Stimulated activated CD8-positive, alpha-beta memory T cell treated with anti-CD3 and anti-CD28 coated beads, Interleukin-7, amount 100 ng/mL, for 4 hours (primary cell): ENCODE results near the gene ST3GAL3.
A peak's percentile ranks its signal among the peaks of the same experiment; 100 is the strongest.

ENCODE experiments used
- DNase-seq, 2 donors: peaks; one replicate each; pipeline ENCODE4 v3.0.0-alpha.2; 2020; ENCODE audit warnings: low read depth in 2 of 2

The ST3GAL3 gene

GRCh38 chr1:43963006-43963405 lies 255.7 kb downstream of the ST3GAL3 start:
- no peak for DNase-seq

DNA sequence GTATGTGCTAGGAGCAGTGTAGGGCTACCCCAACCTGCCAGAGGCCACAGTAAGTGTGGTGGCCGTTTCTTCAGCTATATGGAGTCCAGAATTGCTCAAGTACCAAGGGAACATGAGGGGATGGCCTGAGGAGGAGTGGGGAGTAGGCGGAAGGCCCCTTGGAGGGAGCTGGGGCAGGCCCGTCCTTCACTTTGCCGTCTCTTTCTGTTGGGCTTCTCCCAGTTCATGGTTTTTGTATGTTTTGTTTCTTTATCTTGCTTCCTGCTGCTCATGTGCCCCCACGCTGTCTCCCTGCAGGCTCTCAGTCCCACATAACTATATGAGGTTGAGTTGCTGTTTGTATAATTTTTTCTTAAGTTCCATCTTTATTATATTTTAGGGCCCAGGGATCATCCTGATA lies 256.6 kb downstream of the ST3GAL3 start:
- no peak for DNase-seq

GRCh38 chr1:43965316-43965715 lies 258.0 kb downstream of the ST3GAL3 start:
- no peak for DNase-seq

DNA sequence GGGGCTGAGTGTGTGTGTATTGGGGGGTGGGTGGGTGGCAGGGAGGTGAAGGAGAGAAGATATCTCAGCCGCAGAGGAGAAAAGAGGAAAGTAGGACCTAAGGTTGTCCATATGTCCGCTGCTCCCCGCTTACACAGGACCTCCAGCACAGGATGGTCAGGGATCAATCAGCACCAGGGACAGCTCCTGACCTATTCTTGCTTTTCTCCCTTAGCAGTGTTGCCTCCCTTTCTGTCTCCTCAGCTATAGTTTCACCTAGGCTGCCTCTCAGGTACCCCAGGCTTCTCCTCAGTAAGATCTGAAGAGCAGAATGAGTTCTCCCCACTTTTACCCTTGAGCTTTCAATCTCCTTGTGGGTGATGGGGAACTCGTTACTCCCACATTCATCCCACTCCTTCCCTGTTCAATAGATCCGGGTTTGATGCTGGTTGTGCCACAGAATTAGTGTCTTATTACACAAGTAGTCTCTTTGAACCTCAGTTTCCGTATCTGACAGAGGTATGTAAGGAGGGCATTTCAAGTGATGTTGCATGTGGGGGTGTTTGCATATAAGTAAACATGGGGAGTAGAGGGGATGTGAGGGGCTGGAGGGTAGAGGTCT lies 261.1 kb downstream of the ST3GAL3 start:
- DNase-seq: no peak

- no peak for DNase-seq
Observed at GRCh38 chr1:43969416-43969745, 262.0 kb downstream of the ST3GAL3 start.

- peak; percentile 95 for DNase-seq
Observed at GRCh38 chr1:43969746-43970466, 262.6 kb downstream of the ST3GAL3 start, which contains the start of gene DPH2. TSS of gene DPH2 (plus strand) at chr1:43970010. CDS start at chr1:43970176, 166 bp downstream.

GRCh38 chr1:43970502-43970901 lies 263.2 kb downstream of the ST3GAL3 start:
- no peak for DNase-seq

DNA sequence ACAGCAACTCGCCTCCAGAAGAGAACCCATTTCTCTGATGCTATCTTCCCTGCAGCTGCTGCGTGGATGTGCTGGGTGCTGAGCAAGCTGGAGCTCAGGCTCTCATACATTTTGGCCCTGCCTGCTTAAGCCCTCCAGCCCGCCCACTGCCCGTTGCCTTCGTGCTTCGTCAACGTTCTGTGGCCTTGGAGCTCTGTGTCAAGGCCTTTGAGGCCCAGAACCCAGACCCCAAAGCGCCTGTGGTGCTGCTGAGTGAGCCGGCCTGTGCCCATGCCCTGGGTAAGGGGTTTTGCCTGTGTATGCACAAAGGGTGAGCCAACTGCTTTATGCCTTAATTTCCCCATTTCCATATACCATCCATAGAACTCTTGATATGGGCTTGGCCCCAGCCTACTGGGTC lies 263.6 kb downstream of the ST3GAL3 start:
- no peak for DNase-seq

DNA sequence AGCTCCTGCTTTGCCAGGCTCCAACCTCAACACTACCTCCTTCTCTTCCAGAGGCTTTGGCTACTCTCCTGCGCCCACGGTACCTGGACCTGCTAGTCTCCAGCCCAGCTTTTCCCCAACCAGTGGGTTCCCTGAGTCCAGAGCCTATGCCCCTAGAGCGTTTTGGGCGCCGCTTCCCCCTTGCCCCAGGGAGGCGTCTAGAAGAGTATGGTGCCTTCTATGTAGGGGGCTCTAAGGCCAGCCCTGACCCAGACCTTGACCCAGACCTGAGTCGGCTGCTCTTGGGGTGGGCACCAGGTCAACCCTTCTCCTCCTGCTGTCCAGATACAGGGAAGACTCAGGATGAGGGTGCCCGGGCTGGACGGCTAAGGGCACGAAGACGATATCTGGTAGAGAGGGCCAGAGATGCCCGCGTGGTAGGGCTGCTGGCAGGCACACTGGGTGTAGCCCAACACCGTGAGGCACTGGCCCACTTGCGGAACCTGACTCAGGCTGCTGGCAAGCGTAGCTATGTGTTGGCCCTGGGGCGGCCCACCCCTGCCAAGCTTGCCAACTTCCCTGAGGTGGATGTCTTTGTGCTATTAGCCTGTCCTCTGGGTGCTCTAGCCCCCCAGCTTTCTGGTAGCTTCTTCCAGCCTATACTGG lies 264.1 kb downstream of the ST3GAL3 start:
- DNase-seq: no peak

DNA sequence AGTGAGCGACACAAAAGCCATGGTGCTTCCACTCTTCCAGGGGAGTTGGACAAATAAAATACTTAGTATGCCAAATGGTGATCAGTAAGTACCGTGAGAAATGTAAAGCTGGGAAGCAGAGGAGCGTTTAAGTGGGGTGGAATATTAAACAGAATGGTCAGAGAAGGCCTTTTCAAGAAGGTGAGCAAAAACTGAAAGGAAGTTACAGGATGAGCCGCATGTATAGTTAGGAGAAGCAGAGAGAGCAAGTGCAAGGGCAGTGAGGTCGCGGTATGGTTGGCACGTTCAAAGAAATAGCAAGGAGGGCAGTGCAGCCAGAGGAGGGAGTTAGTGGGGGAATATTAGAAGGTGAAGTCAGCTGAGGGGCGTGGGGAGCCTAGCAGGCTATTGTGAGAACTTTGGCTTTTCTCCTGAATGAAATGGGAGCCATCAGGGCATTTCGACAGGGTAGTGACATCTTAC lies 266.7 kb downstream of the ST3GAL3 start:
- DNase-seq: no peak

- DNase-seq: peak; percentile 87 to 93
Observed at GRCh38 chr1:43974443-43975248, 267.3 kb downstream of the ST3GAL3 start, which contains the start of gene ATP6V0B. TSS of gene ATP6V0B (plus strand) at chr1:43974960. CDS start at chr1:43975041, 81 bp downstream.

DNA sequence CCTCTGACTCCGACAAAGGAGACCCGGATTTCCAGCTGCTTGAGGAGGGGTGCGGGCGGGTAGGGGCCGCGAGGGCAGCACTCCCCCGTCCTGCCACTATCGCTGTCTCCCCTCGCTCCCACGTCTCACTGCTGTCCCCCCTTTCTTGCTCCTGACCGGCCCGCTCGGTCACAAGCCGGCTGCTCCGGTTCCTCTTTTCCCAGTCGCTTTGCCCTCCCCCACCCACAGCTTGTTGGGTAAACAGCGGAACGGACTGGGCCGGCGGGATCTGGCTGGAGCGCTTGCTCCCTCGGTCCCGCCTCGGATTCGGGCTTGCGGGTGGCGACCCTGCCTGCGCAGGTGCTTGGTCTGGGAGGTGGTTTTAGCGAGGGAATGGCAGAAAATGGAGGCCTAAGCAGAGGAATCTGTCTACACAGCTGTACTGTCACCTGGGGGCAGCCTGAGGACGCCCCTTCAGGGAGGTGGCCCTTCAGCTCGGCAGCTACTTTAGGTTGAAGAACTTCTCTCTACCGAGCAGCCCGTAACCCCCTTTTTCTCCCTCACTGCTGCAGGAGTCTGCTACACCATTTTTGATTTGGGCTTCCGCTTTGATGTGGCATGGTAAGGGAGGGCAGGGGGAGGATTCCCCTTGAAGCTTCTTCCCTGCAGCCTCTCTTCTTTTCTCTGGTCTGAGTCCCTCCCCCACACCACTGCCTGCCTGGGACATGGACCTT lies 268.1 kb downstream of the ST3GAL3 start:
- no peak for DNase-seq

GRCh38 chr1:43976045-43976444 lies 268.7 kb downstream of the ST3GAL3 start:
- DNase-seq: no peak

GRCh38 chr1:43976890-43977289 lies 269.6 kb downstream of the ST3GAL3 start:
- no peak for DNase-seq

DNA sequence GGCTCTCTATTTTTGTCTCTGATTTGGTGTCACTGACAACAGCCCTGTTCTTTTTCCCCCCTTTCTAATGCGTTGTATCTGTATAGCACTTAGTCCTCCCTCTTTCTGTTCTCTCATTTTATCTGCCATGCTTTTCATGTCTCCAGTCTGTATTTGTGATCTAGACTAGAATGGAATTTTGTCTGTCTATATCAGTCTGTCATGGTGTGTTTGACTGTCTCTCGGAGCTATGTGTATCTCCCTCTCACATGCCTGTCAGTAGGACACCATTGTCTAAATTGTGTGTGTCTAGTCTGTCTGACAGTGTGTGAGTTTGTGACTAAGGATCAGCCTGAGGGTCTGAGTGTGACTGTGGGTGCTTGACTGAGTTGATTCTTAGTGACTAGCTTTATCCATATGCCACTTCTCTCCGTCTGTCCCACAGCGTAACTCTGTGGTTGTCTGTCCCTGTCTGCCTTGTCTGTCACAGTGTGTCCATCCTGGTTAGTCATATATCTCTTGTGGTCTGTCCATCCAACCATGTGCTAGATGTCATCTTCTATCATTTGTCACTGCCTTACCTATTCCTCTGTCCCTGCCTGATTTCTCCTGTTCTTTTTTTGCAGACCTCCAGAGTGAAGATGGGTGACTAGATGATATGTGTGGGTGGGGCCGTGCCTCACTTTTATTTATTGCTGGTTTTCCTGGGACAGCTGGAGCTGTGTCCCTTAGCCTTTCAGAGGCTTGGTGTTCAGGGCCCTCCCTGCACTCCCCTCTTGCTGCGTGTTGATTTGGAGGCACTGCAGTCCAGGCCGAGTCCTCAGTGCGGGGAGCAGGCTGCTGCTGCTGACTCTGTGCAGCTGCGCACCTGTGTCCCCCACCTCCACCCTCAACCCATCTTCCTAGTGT lies 270.3 kb downstream of the ST3GAL3 start:
- no peak for DNase-seq

DNA sequence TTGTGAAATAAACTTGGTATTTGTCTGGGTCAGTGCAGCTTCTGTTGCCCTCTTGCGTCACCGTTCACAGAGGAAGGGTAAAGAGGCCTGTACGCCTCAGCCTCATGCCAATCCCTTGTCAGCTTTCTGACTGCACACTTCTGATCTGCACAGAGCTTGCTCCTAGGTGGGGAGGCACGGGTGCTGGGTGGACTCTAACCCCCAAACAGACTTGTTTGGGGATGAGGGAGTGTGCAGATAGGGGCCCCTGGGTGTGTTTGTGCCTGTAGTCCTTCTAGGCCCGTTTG lies 270.9 kb downstream of the ST3GAL3 start:
- no peak for DNase-seq

DNA sequence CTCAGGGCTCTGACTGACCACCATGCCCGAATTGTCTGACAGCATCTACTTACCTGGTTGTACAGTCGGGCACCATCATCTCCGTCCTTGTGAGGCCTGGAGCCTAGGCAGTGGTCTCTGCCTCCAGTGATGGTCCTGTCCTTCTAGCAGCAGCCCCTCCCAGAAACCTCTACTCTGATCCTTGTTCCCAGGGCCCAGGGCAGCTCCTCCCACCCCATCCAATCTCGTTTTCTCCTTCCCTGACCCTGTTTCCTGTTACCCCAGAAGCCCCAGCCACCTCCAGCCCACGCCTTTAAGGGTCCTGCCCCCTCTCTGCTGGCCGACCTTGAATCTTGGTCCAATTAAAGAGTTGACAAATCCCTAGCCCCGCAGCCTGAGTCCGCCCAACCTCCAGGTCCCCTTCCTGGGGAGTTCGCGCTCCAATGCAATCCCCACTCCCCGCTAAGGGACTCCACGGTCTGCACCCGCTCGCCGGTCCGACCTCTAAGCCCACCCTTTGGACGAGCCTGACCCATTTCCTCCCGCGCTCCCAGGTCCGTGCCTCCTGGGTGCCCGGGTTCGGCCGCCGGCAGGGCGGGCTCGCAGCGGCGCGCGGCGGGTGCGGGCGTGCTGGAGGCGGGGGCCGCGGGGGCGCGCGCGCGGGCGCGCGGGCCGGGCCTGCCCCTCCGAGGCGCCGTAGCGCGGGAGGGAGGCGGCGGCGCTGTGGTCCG lies 271.4 kb downstream of the ST3GAL3 start, which contains the start of gene B4GALT2:
TSS of gene B4GALT2 (plus strand) at position 660 of the 710 bp plus-strand sequence. CDS start 1,951 bp downstream, outside the sequence.
- peak in 1 of 2 donors; percentile 34 for DNase-seq

DNA sequence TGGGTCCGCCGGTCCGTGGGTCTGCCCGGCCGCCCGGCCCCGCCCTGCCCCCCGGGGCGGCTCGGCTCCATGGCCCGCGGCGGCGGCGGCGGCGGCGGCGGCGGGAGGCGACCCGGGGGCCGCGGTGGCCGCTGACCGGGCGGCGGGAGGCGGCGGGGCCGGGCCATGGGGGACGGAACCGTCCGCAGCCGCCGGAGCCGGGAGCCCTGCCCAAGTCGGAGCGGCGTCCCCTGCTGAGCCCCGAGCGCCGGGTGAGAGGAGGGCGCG lies 271.9 kb downstream of the ST3GAL3 start:
- DNase-seq: no peak

- peak in 1 of 2 donors; percentile 26 for DNase-seq
Observed at GRCh38 chr1:43979528-43980254, 272.4 kb downstream of the ST3GAL3 start.
